HL-60 (cell line): Measurements from ENCODE around the gene ZMIZ1.

Experiments
- DNase-seq, 2 experiments: peaks; one replicate each; pipeline ENCODE4 v3.0.0-alpha.2; 2010 to 2020; ENCODE audit warnings: low read depth in 1 of 2, low spot score in 1 of 2
- H3K27ac ChIP-seq: fragments of 250-450 bp; sonication (Bioruptor Pico); replicated peaks from 2 replicates; pipeline ENCODE4 v1.5.1; 2020; ENCODE audit warnings: mild to moderate bottlenecking, moderate library complexity
- H3K27me3 ChIP-seq: fragments of 250-450 bp; sonication (Bioruptor Pico); 2 replicates; pipeline ENCODE4 v1.5.1; 2021; ENCODE audit warnings: mild to moderate bottlenecking, moderate library complexity; ENCODE audit not compliant: insufficient read depth, poor library complexity, severe bottlenecking
- H3K4me3 ChIP-seq: replicated peaks from 2 replicates; pipeline ENCODE4 v1.5.1; 2011; ENCODE audit warnings: mild to moderate bottlenecking, control low read depth, low read length; ENCODE audit not compliant: insufficient read depth
- CTCF ChIP-seq: IDR thresholded peaks from one replicate; pipeline ENCODE4 v1.5.1; 2011; ENCODE audit warnings: low read length, control low read depth, inconsistent platforms; ENCODE audit not compliant: insufficient read depth
- GABPA ChIP-seq: IDR thresholded peaks from 2 replicates; pipeline ENCODE4 v1.6.1; 2012; ENCODE audit warnings: low read depth
- POLR2AphosphoS5 ChIP-seq: IDR thresholded peaks from 2 replicates; pipeline ENCODE4 v1.6.1; 2012; ENCODE audit warnings: low read depth
- REST ChIP-seq: IDR thresholded peaks from 2 replicates; pipeline ENCODE4 v1.6.1; 2012; ENCODE audit warnings: low read depth; ENCODE audit not compliant: insufficient replicate concordance
- SPI1 ChIP-seq: IDR thresholded peaks from 2 replicates; pipeline ENCODE4 v1.6.1; 2012; ENCODE audit warnings: low read depth, mild to moderate bottlenecking, borderline replicate concordance

ZMIZ1 gene

GRCh38 chr10:79322616-79323543 is 254.1 kb downstream of the ZMIZ1 start:
- DNase-seq: peak; percentile 38 to 95
- Histone ChIP-seq H3K27me3 (no peaks in the 10 kb centered on the region), H3K27ac (peak overlapping the region; percentile 45), H3K4me3 (no peak overlapping the region)
- TF ChIP-seq REST: no peak
- no peak for TF ChIP-seq CTCF
- no peak for TF ChIP-seq GABPA
- TF ChIP-seq POLR2AphosphoS5: peak; percentile 73
- peak; percentile 32; the same call in 1 of the 2 replicates for TF ChIP-seq SPI1

- Histone ChIP-seq H3K4me3 (no peak overlapping the region), H3K27ac (no peak overlapping the region), H3K27me3 (no peaks in the 10 kb centered on the region)
- TF ChIP-seq REST (no peak), GABPA (no peak)
- no peak for DNase-seq
These were observed 254.8 kb downstream of the ZMIZ1 start for GRCh38 chr10:79323602-79324001.

- H3K27ac ChIP-seq: no peak overlapping the region
- H3K4me3 ChIP-seq: no peak overlapping the region
- TF ChIP-seq POLR2AphosphoS5 (no peak), GABPA (no peak), SPI1 (no peak), CTCF (no peak), REST (no peak)
- DNase-seq: no peak
- no peaks in the 10 kb centered on the region for H3K27me3 ChIP-seq
These were observed 255.4 kb downstream of the ZMIZ1 start for GRCh38 chr10:79324032-79324695.
